HG02571 (cell line): Measurements from ENCODE around the gene THAP7.

Experiments
- ATAC-seq: cut with Tn5 transposase; IDR thresholded peaks from one replicate; pipeline ENCODE4 v1.9.1; 2021; ENCODE audit warnings: mild to moderate bottlenecking, moderate library complexity; ENCODE audit not compliant: unreplicated experiment

The THAP7 gene

GRCh38 chr22:20949698-20950183, 52.2 kb downstream of the THAP7 start:
- ATAC-seq, result no peak
